Medulla oblongata (tissue), 1 donor: Measurements from ENCODE around the gene SORCS2.

Experiments
- DNase-seq: peaks from one replicate; pipeline ENCODE4 v3.0.0-alpha.2; 2015; ENCODE audit errors: extremely low spot score

Gene SORCS2

GRCh38 chr4:7470522-7471128 is 278.3 kb downstream of the SORCS2 start:
- DNase-seq: no peak

- DNase-seq: no peak
Observed at GRCh38 chr4:7472442-7473013, 280.2 kb downstream of the SORCS2 start.

GRCh38 chr4:7473081-7473480 is 280.7 kb downstream of the SORCS2 start:
- DNase-seq: no peak

- DNase-seq: no peak
Observed at GRCh38 chr4:7474320-7474719, 282.0 kb downstream of the SORCS2 start.

- no peak for DNase-seq
Observed at GRCh38 chr4:7475207-7475606, 282.9 kb downstream of the SORCS2 start.

- no peak for DNase-seq
Observed at GRCh38 chr4:7476820-7477219, 284.5 kb downstream of the SORCS2 start.

GRCh38 chr4:7477695-7478094 is 285.4 kb downstream of the SORCS2 start:
- no peak for DNase-seq

- DNase-seq: no peak
Observed at GRCh38 chr4:7478665-7479064, 286.3 kb downstream of the SORCS2 start.

GRCh38 chr4:7480423-7480822 is 288.1 kb downstream of the SORCS2 start:
- no peak for DNase-seq

GRCh38 chr4:7481227-7481626 is 288.9 kb downstream of the SORCS2 start:
- no peak for DNase-seq

- no peak for DNase-seq
Observed at GRCh38 chr4:7485096-7485495, 292.8 kb downstream of the SORCS2 start.

- DNase-seq: no peak
Observed at GRCh38 chr4:7486101-7486500, 293.8 kb downstream of the SORCS2 start.

GRCh38 chr4:7487502-7487901 is 295.2 kb downstream of the SORCS2 start:
- no peak for DNase-seq

- no peak for DNase-seq
Observed at GRCh38 chr4:7487998-7488671, 295.8 kb downstream of the SORCS2 start.

- DNase-seq: no peak
Observed at GRCh38 chr4:7491915-7492314, 299.6 kb downstream of the SORCS2 start.

GRCh38 chr4:7498446-7499200 is 306.3 kb downstream of the SORCS2 start:
- no peak for DNase-seq

- DNase-seq: no peak
Observed at GRCh38 chr4:7499661-7500060, 307.3 kb downstream of the SORCS2 start.

GRCh38 chr4:7500404-7500803 is 308.1 kb downstream of the SORCS2 start:
- DNase-seq: no peak

GRCh38 chr4:7501314-7501713 is 309.0 kb downstream of the SORCS2 start:
- peak; percentile 9 for DNase-seq

GRCh38 chr4:7501873-7502272 is 309.5 kb downstream of the SORCS2 start:
- no peak for DNase-seq

GRCh38 chr4:7503559-7504249 is 311.4 kb downstream of the SORCS2 start:
- DNase-seq: no peak
